ENCODE data around the gene PRPF8. TPM values are rescaled to one million over a fixed set of nuclear protein-coding genes. Genes with fewer than 3 reads are reported as not detected.

The PRPF8 gene
- total and polyA plus RNA-seq, 2 of the 13 experiments (the other 11 are each of a cell fraction or from before 2014, with no cell fraction given), result 112 to 179 TPM

DNA sequence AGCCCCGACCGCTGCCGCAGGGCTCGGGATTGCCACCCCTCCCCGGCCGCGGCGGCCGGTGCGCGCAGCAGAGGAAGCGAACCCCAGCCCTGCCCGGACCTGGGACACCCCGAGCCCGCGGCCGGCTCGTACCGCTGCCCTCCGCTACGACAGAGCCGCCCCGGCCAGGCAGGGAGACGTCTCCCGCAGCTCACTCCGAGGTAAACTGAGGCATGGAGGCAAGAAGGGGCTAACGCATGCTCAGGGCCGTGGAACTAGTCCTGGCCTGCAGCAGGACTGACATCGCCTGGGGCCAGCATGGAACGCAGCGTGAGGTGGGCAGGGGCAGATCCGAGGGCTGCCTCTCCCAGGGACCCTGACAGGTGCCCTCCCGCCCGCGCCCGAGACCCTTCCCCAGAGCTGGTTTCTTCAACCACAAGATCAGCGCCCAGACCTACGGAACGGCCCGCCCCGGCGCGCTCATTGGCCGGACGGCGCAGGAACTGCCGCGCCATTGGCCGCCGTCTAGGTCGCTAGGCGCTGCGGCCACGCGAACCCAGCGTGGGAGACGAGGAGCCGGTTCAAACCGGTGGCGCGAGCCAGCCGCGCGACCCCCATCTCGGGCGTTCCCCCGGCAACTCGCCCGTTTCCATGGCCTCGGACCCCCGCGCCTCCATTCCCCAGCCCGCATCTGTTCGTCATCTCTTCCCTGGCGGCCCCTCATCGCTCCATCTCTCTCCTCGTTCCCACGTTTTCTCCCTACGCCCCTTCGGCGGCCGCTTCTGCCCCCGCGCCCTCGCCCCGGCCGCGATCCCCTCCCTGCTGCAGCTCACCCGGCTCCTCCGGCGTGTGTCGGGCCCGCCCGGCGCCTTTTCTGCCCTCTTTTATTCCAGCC lies 56.4 kb downstream of the PRPF8 start, which contains the start of gene SLC43A2 (continued):
- TF ChIP-seq THAP11 (CRISPR knock-in tag; IDR thresholded peaks at IDR 0.05) (no peak), ZKSCAN8 (CRISPR knock-in tag; IDR thresholded peaks at IDR 0.05; ENCODE audit: borderline replicate concordance) (no peak), GTF3A (CRISPR knock-in tag; conservative IDR thresholded peaks at IDR 0.05) (no peak), ZNF687 (CRISPR knock-in tag; IDR thresholded peaks at IDR 0.05) (peak; percentile 91), ZFP90 (CRISPR knock-in tag; IDR thresholded peaks at IDR 0.05; ENCODE audit: borderline replicate concordance) (no peak), ZNF180 (CRISPR knock-in tag; IDR thresholded peaks at IDR 0.05; ENCODE audit: borderline replicate concordance, low read depth) (no peak), U2AF2 (IDR thresholded peaks at IDR 0.05; ENCODE audit: low read depth, low read length) (no peak), ZZZ3 (CRISPR knock-in tag; IDR thresholded peaks at IDR 0.05; ENCODE audit: borderline replicate concordance) (no peak), ZBTB20 (CRISPR knock-in tag; IDR thresholded peaks at IDR 0.05; ENCODE audit: borderline replicate concordance, low read depth) (no peak), YY1 (IDR thresholded peaks at IDR 0.05; ENCODE audit: insufficient read depth, insufficient replicate concordance, low read depth, low read length) (no peak), SOX13 (IDR thresholded peaks at IDR 0.05) (no peak), SOX13 (CRISPR knock-in tag; conservative IDR thresholded peaks at IDR 0.05 in 1 of 2, IDR thresholded peaks at IDR 0.05 in 1 of 2) (no peak), ZNF710 (CRISPR knock-in tag; IDR thresholded peaks at IDR 0.05; ENCODE audit: borderline replicate concordance) (no peak), ZFP36 (IDR thresholded peaks at IDR 0.05; ENCODE audit: borderline replicate concordance, low read depth, low read length, partially characterized antibody) (no peak), RXRB (CRISPR knock-in tag; IDR thresholded peaks at IDR 0.05; ENCODE audit: borderline replicate concordance) (no peak), ZNF232 (CRISPR knock-in tag; IDR thresholded peaks at IDR 0.05; ENCODE audit: borderline replicate concordance) (no peak), MED13 (CRISPR knock-in tag; IDR thresholded peaks at IDR 0.05) (peak; percentile 16; the same call in 1 of the 2 replicates)
- TF ChIP-seq, protein P1, sequence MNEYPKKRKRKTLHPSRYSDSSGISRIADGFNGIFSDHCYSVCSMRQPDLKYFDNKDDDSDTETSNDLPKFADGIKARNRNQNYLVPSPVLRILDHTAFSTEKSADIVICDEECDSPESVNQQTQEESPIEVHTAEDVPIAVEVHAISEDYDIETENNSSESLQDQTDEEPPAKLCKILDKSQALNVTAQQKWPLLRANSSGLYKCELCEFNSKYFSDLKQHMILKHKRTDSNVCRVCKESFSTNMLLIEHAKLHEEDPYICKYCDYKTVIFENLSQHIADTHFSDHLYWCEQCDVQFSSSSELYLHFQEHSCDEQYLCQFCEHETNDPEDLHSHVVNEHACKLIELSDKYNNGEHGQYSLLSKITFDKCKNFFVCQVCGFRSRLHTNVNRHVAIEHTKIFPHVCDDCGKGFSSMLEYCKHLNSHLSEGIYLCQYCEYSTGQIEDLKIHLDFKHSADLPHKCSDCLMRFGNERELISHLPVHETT (CRISPR knock-in tag; conservative IDR thresholded peaks at IDR 0.05), result 0 out of 2 replicates have a peak, but pooled peaks have one; percentile 32
- TF ChIP-seq, protein P2, sequence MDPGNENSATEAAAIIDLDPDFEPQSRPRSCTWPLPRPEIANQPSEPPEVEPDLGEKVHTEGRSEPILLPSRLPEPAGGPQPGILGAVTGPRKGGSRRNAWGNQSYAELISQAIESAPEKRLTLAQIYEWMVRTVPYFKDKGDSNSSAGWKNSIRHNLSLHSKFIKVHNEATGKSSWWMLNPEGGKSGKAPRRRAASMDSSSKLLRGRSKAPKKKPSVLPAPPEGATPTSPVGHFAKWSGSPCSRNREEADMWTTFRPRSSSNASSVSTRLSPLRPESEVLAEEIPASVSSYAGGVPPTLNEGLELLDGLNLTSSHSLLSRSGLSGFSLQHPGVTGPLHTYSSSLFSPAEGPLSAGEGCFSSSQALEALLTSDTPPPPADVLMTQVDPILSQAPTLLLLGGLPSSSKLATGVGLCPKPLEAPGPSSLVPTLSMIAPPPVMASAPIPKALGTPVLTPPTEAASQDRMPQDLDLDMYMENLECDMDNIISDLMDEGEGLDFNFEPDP (CRISPR knock-in tag; conservative IDR thresholded peaks at IDR 0.05), result no peak
